GM23338 (cell line): Measurements from ENCODE around the gene B3GNT3. TPM values are rescaled to one million over a fixed set of nuclear protein-coding genes. Genes with fewer than 3 reads are reported as not detected.

ENCODE experiments used
- ATAC-seq: fragments of 200-7000 bp; cut with Tn5 transposase; 3 replicates; pipeline ENCODE4 v1.9.1; 2020
- DNase-seq: peaks from one replicate; pipeline ENCODE4 v3.0.0-alpha.2; 2015; ENCODE audit warnings: low spot score
- H2AFZ ChIP-seq: fragments of 200-600 bp; sonication (generic); 2 replicates; pipeline ENCODE4 v1.8.0; 2016; ENCODE audit warnings: antibody characterized with exemption, mild to moderate bottlenecking, moderate library complexity
- H3F3A ChIP-seq: fragments of 200-600 bp; sonication (generic); replicated peaks from 2 replicates; pipeline ENCODE4 v1.8.0; 2017; ENCODE audit warnings: antibody characterized with exemption, mixed run types, low read depth
- H3K27ac ChIP-seq: fragments of 200-600 bp; sonication (generic); 2 replicates; pipeline ENCODE4 v1.6.1; 2016; ENCODE audit warnings: low read depth
- H3K27me3 ChIP-seq: fragments of 200-600 bp; sonication (generic); 2 replicates; pipeline ENCODE4 v1.8.0; 2016; ENCODE audit warnings: mild to moderate bottlenecking, mixed run types, moderate library complexity; ENCODE audit not compliant: insufficient read depth
- H3K36me3 ChIP-seq: fragments of 200-600 bp; sonication (generic); 2 replicates; pipeline ENCODE4 v1.8.0; 2016; ENCODE audit warnings: mild to moderate bottlenecking; ENCODE audit not compliant: insufficient read depth
- H3K4me1 ChIP-seq: fragments of 200-600 bp; sonication (generic); 2 replicates; pipeline ENCODE4 v1.8.0; 2016; ENCODE audit warnings: mild to moderate bottlenecking, moderate library complexity; ENCODE audit not compliant: insufficient read depth
- H3K4me2 ChIP-seq: fragments of 200-600 bp; sonication (generic); 2 replicates; pipeline ENCODE4 v1.7.1; 2017; ENCODE audit warnings: mixed run types
- H3K4me3 ChIP-seq: fragments of 200-600 bp; sonication (generic); 2 replicates; pipeline ENCODE4 v1.6.1; 2016; ENCODE audit warnings: mixed run types
- H3K79me2 ChIP-seq: fragments of 200-600 bp; sonication (generic); replicated peaks from 2 replicates; pipeline ENCODE4 v1.8.0; 2017; ENCODE audit warnings: mild to moderate bottlenecking; ENCODE audit not compliant: insufficient read depth
- H3K9me2 ChIP-seq: fragments of 200-600 bp; sonication (generic); 2 replicates; pipeline ENCODE4 v1.8.0; 2017; ENCODE audit not compliant: insufficient read depth
- H4K20me1 ChIP-seq: fragments of 200-600 bp; sonication (generic); replicated peaks from 2 replicates; pipeline ENCODE4 v1.8.0; 2017; ENCODE audit warnings: mild to moderate bottlenecking; ENCODE audit not compliant: insufficient read depth
- H3K27ac Mint-ChIP-seq: 2 replicates; pipeline ENCODE4 v1.8.0; 2020; ENCODE audit warnings: inconsistent platforms, mild to moderate bottlenecking, moderate library complexity, mixed read lengths
- H3K27me3 Mint-ChIP-seq: 3 replicates; pipeline ENCODE4 v1.8.0; 2022; ENCODE audit warnings: low read depth, mild to moderate bottlenecking, moderate library complexity, mixed read lengths, inconsistent platforms; ENCODE audit not compliant: insufficient read depth, poor library complexity
- H3K36me3 Mint-ChIP-seq: 3 replicates; pipeline ENCODE4 v1.8.0; 2021; ENCODE audit warnings: low read depth, mild to moderate bottlenecking, inconsistent platforms, moderate library complexity, mixed read lengths
- H3K4me1 Mint-ChIP-seq: 3 replicates; pipeline ENCODE4 v1.8.0; 2020; ENCODE audit warnings: mild to moderate bottlenecking, inconsistent platforms, mixed read lengths
- H3K4me3 Mint-ChIP-seq: 3 replicates; pipeline ENCODE4 v1.8.0; 2021; ENCODE audit warnings: moderate library complexity, mild to moderate bottlenecking, inconsistent platforms, mixed read lengths
- H3K9me3 Mint-ChIP-seq: 3 replicates; pipeline ENCODE4 v1.8.0; 2020; ENCODE audit warnings: moderate library complexity, mild to moderate bottlenecking, inconsistent platforms, mixed read lengths
- CREB1 ChIP-seq: fragments of 250-450 bp; sonication (Bioruptor Pico); IDR thresholded peaks from 2 replicates; pipeline ENCODE4 v1.5.0; 2020; ENCODE audit warnings: low read depth, mild to moderate bottlenecking, moderate library complexity
- ETS1 ChIP-seq: IDR thresholded peaks from 2 replicates; pipeline ENCODE4 v1.6.1; 2016; ENCODE audit warnings: antibody characterized with exemption
- EZH2 ChIP-seq: fragments of 200-600 bp; sonication (generic); IDR thresholded peaks from one replicate; pipeline ENCODE4 v1.8.0; 2017; ENCODE audit warnings: antibody characterized with exemption, mild to moderate bottlenecking, low read depth; ENCODE audit not compliant: unreplicated experiment
- EZH2phosphoT487 ChIP-seq: fragments of 200-600 bp; sonication (generic); IDR thresholded peaks from one replicate; pipeline ENCODE4 v1.8.1; 2018; ENCODE audit warnings: antibody characterized with exemption; ENCODE audit not compliant: unreplicated experiment
- JUNB ChIP-seq: IDR thresholded peaks from one replicate; pipeline ENCODE4 v1.6.1; 2016; ENCODE audit warnings: antibody characterized with exemption; ENCODE audit not compliant: unreplicated experiment
- NANOG ChIP-seq: IDR thresholded peaks from 2 replicates; pipeline ENCODE4 v1.6.1; 2016; ENCODE audit warnings: antibody characterized with exemption, borderline replicate concordance
- POLR2AphosphoS5 ChIP-seq: IDR thresholded peaks from 2 replicates; pipeline ENCODE4 v1.6.1; 2016; ENCODE audit warnings: antibody characterized with exemption, low read depth
- STAT1 ChIP-seq: IDR thresholded peaks from one replicate; pipeline ENCODE4 v1.6.1; 2016; ENCODE audit warnings: antibody characterized with exemption; ENCODE audit not compliant: unreplicated experiment
- ZNF331 ChIP-seq: fragments of 250-450 bp; sonication (Bioruptor Pico); IDR thresholded peaks from 2 replicates; pipeline ENCODE4 v1.5.0; 2020; ENCODE audit warnings: low read depth, mild to moderate bottlenecking, moderate library complexity
- ZNF462 ChIP-seq: fragments of 250-450 bp; sonication (Bioruptor Pico); IDR thresholded peaks from 2 replicates; pipeline ENCODE4 v1.5.0; 2020; ENCODE audit warnings: mild to moderate bottlenecking, moderate library complexity
- polyA plus RNA-seq: library from polyadenylated mRNA; unstranded; fragments of >200 nt; fragmentation: Nextera tagmentation; extraction: Ambion mirVana; gene quantifications from 2 replicates; pipeline ENCODE4 v1.2.1, GENCODE V29; 2016
- total RNA-seq: library from RNA; depleted of rRNA; stranded (reverse); fragments of >200 nt; shearing (Covaris generic); gene quantifications from 2 replicates; pipeline ENCODE4 v1.2.3, GENCODE V29; 2014
- TF ChIP-seq, protein P1 (sequence below): IDR thresholded peaks from one replicate; pipeline ENCODE4 v1.6.1; 2018; ENCODE audit warnings: antibody characterized with exemption; ENCODE audit not compliant: unreplicated experiment

The B3GNT3 gene
- total and polyA plus RNA-seq, 2 experiments from 2014 or later = 0.99 to 1.9 TPM

DNA sequence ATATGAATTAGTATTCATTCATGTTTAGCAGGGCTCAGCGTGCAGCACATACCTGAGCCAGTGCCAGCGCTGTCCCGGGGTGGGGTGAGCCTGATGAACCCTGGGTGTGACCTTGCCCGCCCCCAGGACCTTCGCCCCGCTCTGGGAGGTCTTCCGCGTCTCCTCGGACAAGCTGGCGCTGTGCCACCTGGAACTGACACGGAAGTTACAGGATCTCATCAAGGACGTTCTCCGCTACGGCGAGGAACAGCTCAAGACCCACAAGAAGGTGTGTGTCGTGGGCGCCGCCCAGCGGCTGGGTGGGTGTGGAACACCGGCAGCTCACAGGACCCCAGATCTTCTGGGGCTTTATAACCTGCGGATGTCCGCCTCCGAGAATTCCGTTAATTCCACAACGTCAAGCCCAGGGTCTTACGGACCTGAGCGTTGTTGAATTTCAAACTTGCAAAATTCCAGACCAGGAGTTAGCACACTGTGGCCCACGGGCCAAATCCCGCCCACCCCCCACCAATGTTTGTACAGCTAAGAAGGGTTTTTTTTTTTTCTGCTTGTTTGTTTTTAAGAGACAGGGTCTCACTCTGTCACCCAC lies 28.3 kb upstream of the B3GNT3 start (continued):
- TF ChIP-seq, protein P1, sequence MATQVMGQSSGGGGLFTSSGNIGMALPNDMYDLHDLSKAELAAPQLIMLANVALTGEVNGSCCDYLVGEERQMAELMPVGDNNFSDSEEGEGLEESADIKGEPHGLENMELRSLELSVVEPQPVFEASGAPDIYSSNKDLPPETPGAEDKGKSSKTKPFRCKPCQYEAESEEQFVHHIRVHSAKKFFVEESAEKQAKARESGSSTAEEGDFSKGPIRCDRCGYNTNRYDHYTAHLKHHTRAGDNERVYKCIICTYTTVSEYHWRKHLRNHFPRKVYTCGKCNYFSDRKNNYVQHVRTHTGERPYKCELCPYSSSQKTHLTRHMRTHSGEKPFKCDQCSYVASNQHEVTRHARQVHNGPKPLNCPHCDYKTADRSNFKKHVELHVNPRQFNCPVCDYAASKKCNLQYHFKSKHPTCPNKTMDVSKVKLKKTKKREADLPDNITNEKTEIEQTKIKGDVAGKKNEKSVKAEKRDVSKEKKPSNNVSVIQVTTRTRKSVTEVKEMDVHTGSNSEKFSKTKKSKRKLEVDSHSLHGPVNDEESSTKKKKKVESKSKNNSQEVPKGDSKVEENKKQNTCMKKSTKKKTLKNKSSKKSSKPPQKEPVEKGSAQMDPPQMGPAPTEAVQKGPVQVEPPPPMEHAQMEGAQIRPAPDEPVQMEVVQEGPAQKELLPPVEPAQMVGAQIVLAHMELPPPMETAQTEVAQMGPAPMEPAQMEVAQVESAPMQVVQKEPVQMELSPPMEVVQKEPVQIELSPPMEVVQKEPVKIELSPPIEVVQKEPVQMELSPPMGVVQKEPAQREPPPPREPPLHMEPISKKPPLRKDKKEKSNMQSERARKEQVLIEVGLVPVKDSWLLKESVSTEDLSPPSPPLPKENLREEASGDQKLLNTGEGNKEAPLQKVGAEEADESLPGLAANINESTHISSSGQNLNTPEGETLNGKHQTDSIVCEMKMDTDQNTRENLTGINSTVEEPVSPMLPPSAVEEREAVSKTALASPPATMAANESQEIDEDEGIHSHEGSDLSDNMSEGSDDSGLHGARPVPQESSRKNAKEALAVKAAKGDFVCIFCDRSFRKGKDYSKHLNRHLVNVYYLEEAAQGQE = no peak
- TF ChIP-seq CREB1 (CRISPR knock-in tag) = no peak
- no peak for TF ChIP-seq JUNB
- 0 out of 2 replicates have a peak, but pooled peaks have one; percentile 23 for TF ChIP-seq ETS1

DNA sequence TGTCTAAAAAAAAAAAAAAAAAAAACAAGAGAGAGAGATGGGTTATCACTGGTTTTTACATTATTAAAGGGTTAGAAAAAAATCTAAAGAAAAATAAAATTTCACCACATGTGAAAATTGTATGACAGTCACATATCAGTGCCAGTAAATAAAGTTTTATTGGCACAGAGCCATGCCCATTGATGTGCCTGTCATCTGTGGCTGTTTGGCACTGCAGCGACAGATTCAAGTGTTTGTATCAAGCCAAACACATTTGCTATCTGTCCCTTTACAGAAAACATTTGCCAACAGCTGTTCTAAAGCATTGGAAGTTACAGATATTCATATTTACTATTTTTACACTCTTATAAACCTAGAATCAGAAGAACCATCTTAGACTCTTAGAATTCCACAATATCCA lies 27.4 kb upstream of the B3GNT3 start:
- TF ChIP-seq ZNF462 (CRISPR knock-in tag) (no peak), POLR2AphosphoS5 (no peak), ZNF331 (CRISPR knock-in tag) (no peak), CREB1 (CRISPR knock-in tag) (no peak), NANOG (no peak), STAT1 (no peak), EZH2phosphoT487 (no peak), ETS1 (no peak), EZH2 (no peak)
- H3K36me3 Mint-ChIP-seq = peaks cover 6% of the 10 kb centered on the region
- H3K79me2 ChIP-seq = no peaks in the 10 kb centered on the region

More for the DNA sequence above, 27.4 kb upstream of the B3GNT3 start:
- no peaks in the 10 kb centered on the region for H3F3A ChIP-seq
- no peaks in the 10 kb centered on the region for H3K27me3 ChIP-seq
- ATAC-seq (no peak), DNase-seq (no peak)
- H3K9me3 Mint-ChIP-seq = no peaks in the 10 kb centered on the region
- no peaks in the 10 kb centered on the region for H3K9me2 ChIP-seq
- H3K4me1 Mint-ChIP-seq = peaks cover 3% of the 10 kb centered on the region; the same call in 2 of the 3 replicates
- H3K27ac Mint-ChIP-seq = no peak overlapping the region
- H3K4me2 ChIP-seq = no peak overlapping the region
- H3K4me3 Mint-ChIP-seq = no peak overlapping the region
- peaks cover 9% of the 10 kb centered on the region for H3K27me3 Mint-ChIP-seq
- H3K4me3 ChIP-seq = no peak overlapping the region
- H3K27ac ChIP-seq = no peak overlapping the region
- H2AFZ ChIP-seq = no peak overlapping the region
- no peaks in the 10 kb centered on the region for H3K4me1 ChIP-seq
- no peaks in the 10 kb centered on the region for H3K36me3 ChIP-seq
- H4K20me1 ChIP-seq = no peaks in the 10 kb centered on the region; the same call in 1 of the 2 replicates
